GM19099 (cell line): ENCODE measurements around the gene TMEM169.

Experiments used
- POLR2A ChIP-seq: IDR thresholded peaks from 3 replicates; pipeline ENCODE4 v1.6.1; 2011; ENCODE audit warnings: low read depth; ENCODE audit not compliant: insufficient read length; ENCODE audit errors: extremely low read depth

TMEM169 gene

DNA sequence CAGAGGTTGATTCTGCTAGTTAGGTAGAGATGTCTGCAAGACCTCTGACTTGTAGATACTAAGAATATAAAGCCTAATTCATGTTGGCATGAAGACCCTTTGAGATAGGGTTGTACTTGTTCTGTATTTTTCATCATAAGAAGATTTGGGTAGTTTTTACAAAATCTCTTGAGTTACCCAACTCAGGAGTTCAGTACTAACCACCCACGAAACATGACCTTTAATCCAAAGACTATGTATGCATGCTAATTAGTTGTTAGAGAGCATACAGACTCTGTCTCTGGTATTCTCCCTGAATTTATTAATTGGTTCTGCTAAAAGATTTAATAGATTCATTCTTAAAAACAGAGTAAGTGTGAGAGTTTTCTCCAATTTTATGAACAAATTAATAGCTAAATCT is 17.1 kb upstream of the TMEM169 start:
- no peak for TF ChIP-seq POLR2A

GRCh38 chr2:216066230-216066629 is 15.5 kb upstream of the TMEM169 start:
- no peak for TF ChIP-seq POLR2A

DNA sequence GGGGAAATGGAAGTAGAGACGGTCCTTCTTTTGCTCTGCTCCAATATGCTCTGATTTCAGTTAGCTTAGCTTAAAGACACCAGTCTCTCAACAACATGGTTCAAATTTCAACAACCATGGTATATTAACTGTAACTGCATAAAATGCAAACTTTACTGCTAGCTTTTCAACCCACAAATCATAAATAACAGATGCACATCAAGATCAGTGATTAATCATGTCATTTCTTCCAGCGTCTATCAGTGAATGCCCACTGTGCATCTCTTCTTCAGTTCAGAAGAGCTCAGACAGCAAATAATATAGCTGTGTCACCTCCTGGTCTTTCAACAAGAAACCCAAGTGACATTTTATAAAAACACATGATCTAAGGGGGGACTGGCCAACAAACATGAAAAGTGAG is 12.7 kb upstream of the TMEM169 start:
- TF ChIP-seq POLR2A = no peak

GRCh38 chr2:216070195-216070594 is 11.5 kb upstream of the TMEM169 start:
- no peak for TF ChIP-seq POLR2A

DNA sequence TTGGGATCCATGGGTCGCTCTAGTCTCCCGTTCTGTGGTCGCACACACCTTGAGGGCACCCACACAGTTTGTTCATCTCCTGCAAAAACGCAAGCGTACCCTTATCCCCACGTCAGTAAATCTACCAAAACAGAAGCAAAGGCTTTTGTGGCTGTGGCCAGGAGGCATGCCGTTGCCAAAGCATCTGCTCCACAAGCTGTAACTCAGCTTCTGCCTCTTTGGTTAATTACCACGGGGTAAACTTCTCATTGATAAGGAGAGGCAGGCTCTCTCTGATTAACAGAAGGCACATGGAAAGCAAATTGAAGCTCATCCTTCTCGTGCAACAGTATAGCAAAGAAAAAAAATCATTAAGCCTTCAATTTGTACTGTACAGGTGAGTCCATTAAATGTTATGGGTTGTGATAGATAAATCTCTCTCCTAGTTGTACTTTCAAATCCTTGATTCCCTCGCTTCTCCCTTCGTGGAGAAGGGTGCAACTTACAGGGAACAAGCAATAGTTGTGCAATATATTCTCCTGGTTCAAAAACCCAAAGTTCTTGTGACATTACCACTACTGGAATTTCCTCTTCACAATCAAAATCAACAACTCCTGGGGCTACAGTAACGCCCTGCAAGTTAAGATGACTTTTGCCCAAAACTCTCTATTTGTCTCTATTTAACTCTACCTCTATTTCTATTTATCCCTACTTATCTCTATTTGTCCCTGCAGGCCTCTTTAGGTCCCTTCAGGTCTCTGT is 10.4 kb upstream of the TMEM169 start:
- TF ChIP-seq POLR2A = no peak

DNA sequence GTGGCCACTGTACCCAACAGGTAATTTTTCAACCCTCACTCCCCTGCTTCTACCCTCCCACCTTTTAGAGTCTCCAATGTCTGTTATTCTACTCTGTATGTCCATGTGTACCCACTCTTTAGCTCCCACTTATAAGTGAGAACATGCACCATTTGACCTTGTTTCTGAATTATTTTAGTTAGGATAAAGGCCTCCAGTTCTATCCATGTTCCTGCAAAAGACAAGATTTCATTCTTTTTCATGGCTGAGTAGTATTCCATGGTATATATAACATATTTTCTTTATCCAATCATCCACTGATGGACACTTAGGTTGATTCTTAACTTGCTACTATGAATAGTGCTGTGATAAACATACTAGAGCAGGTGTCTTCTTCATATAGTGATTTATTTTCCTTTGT is 9.2 kb upstream of the TMEM169 start:
- no peak for TF ChIP-seq POLR2A

DNA sequence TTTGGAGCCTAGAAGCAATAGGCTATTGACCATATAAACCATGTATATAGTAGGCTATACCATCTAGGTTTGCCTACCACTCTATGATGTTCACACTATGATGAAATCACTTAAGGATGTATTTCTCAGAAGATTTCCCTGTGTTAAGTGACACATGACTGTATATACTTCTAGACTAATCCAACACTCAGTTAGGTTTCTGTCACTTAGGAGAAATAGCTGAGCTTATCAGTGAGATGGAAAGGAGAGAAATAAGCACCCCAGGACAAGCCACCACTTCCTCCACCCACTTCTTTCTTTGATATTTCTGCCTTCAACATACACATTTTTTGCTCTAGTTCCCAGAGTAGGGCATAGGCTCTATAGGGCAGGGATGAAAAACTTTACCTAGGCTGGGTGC is 7.9 kb upstream of the TMEM169 start:
- no peak for TF ChIP-seq POLR2A

GRCh38 chr2:216074380-216074779 is 7.3 kb upstream of the TMEM169 start:
- no peak for TF ChIP-seq POLR2A

DNA sequence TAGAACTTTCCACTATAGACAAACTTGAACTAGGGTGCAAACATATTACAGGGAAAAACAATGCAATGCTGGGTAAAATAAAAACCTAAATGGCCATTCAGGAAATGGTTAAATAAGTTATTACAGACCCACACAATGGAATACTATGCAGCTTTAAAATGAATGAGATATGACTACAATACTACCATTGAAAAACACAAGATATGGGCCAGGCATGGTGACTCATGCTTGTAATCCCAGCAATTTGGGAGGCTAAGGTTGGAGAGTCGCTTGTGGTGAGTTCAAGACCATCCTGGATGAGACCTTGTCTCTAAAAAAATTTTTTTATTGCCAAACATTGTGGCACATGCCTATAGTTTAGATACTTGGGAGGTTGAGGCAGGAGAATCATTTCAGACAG is 6.9 kb upstream of the TMEM169 start:
- TF ChIP-seq POLR2A = no peak

DNA sequence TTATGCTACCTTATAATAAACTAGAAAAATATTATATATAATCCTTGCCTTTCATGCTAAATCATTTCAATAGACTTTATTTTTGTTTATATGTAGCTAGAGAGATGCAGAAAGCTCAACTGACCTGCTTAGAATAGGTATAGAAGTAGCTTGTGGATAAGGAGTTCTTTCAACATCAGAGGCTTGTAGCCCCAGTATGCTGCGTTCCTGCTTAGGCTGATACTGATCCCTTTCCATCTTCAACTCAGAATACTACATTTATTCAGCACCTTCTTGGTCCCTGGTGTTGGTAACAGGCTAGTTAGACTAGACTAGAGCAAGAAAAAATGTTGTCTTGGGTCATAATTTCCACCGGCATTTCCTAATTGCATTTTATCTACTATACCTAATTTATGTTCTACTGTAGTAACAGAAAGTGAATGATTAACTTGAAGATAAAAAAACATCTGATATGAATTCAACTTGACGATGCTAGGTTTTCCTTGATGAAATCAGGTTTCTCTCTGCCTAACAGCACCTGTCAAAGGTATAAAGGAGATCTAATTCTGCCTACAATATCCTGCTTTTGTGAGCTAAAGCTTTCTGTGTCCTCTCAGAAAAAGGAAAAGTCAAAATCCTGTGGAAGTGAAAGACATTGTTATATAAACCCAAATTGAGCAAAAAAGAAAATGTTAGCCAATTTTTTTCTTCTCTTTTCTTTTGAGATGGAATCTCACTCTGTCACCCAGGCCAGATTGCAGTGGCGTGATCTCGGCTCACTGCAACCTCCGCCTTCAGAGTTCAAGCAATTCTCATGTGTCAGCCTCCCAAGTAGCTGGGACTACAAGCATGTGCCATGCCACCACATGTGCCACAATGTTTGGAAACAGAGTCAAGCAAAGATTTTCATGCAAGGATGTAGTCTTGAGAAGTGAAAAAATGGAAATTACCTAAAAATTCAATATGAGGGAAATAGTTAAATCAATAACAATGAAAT is 5.9 kb upstream of the TMEM169 start:
- TF ChIP-seq POLR2A = no peak

DNA sequence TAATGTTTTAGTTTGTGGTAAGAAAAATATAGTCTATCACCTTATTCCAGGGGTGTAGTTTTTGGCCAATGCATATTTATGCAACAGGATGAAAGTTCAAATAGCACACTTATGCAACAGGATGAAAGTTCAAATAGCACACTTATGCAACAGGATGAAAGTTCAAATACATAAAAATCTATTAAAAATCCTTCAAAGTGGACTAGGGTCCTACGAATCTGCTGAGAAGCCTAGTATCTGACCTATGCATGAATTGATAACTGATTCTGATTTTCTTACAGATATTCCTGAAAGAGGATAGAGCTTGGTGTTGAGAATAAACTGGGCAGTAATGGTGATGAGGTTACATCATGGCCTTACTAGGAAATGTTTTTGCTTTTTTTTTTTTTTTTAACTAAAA is 2.9 kb upstream of the TMEM169 start:
- no peak for TF ChIP-seq POLR2A

DNA sequence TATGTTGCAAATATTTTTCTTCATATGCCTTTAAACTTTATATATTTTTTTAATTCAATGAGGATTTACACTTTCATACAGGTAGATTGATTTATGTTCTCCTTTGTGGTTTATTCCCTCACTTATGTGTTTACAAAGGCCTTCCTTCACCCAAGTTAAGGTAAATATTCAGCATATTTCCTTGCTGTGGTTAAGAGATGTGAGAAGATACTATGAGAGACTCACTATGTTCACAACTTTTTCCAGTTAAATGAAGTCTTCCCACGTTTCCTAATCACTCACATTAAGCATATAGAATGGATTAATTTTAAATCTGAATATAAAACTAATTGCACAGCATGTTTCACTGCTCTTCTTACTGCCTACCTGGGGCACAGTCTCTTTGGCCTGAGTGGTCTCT is 707 bp upstream of the TMEM169 start:
- TF ChIP-seq POLR2A = no peak

DNA sequence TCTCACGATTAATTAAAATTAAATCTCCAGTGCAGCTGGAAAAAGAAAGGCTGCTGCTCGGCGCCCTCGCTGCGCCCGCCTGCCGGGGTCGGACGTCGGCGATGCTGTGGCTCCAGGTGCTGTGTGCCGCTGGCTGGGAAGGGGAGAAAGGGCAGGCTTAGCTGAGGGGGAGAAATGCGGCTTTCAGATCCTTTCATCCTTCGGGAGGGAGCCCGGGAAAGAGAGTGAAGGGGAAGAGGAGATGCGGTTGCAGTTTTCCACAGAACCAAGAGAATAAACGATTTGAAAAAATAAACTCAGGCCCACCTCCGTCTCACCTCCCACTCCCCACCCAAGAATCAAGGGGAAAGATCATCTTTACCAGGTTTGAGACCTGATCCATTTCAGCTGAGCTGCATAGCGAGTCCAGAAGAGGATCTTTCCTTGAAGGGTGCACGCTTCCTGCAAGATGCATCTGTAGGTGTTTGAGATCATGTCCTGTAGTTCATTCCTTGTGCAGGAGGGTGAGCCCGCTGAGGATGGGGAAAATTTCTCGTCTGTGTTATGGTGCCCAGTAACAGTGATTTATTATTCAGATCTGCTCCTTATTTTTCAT is 495 bp downstream of the TMEM169 start:
- TF ChIP-seq POLR2A = no peak

DNA sequence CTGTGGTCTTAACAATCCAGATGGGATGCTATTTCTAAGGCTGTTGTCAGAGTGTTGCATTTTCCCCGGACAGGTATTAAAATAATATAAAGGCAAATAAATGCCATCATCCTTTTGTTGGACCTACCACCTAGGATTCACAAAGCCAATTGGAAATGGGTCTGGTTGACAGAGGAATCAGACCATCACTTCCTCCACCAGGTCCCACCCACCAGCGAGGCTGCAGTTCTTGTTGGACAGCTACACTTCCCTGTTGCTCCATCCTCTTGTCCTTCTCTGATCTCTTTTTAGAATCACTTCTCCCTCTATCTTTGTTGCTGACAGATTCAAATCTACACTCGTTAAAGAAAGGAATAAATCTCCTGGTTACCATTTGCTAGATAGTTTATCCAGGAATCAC is 1.1 kb downstream of the TMEM169 start:
- no peak for TF ChIP-seq POLR2A

DNA sequence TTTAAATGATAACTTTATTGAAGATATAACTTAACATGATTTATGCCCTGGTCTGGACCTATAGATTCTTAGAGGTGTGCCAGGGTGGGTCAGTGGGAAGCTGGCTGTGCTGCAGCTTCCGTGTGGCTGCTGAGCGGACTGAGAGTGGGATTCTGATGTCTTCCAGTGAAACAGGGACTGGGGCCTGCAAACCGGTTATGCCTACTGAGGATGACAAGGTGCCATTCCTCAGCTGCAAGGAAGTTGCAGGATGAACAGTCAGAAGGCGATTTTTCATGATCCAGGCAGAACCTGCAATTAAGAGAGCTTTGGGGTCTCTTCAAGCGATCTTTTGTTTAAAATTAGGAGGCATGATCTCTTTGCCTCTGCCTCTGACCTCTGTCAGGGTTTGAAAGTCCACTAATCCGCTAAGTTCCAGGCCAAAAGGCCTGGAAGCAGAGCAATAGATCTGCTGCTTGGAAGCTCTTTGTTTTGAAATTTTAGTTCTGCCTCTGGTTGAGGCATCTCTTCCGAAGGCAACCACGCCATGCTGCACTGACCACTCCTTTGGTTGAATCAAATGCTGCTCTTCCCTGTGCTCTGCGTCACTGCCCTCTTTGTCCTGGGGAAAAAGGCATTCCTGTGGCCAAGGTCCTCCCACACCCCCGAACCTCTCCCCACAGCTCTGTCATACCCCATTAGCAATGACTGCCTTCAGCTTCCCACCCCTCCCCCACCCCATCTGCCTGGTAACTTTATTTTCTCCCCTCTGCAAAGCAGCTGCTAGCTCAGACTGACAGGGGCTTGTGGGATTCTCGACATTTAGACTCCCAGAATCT is 2.0 kb downstream of the TMEM169 start:
- no peak for TF ChIP-seq POLR2A

- no peak for TF ChIP-seq POLR2A
Measured at GRCh38 chr2:216084547-216084946, 2.8 kb downstream of the TMEM169 start.
